Transverse colon (tissue), 4 donors: Measurements from ENCODE around the gene TRMO.

Source experiments
- CTCF ChIP-seq, 5 experiments: fragments of 200-600 bp in 3 of 5; fragments of 450-650 bp in 2 of 5; sonication (generic) in 3 of 5; IDR thresholded peaks; 1 replicate in 2 of 5; 2 replicates in 3 of 5; pipeline ENCODE4 v1.5.1; 2016 to 2017; ENCODE audit warnings: antibody characterized with exemption in 5 of 5, inconsistent platforms in 3 of 5, mild to moderate bottlenecking in 2 of 5, moderate library complexity in 1 of 5
- EP300 ChIP-seq: sonication (generic); formaldehyde crosslinking; IDR thresholded peaks from one replicate; pipeline ENCODE4 v1.6.1; 2017; ENCODE audit warnings: antibody characterized with exemption, low read depth
- POLR2A ChIP-seq: fragments of 450-650 bp; IDR thresholded peaks from one replicate; pipeline ENCODE4 v1.6.1; 2016; ENCODE audit warnings: antibody characterized with exemption, mild to moderate bottlenecking, moderate library complexity
- POLR2AphosphoS5 ChIP-seq, 3 donors: sonication (generic); formaldehyde crosslinking; IDR thresholded peaks; one replicate each; pipeline ENCODE4 v1.6.1; 2016; ENCODE audit warnings: antibody characterized with exemption in 3 of 3

GRCh38 chr9:97941323-97941722 lies 19.0 kb upstream of the TRMO start:
- TF ChIP-seq EP300, result no peak
- TF ChIP-seq POLR2A, result no peak
- TF ChIP-seq CTCF (IDR thresholded peaks at IDR 0.05), result no peak
- no peak for TF ChIP-seq POLR2AphosphoS5 (IDR thresholded peaks at IDR 0.05)
